T-cell (primary cell): Measurements from ENCODE around the gene UCK2. TPM values are rescaled to one million over a fixed set of nuclear protein-coding genes. Genes with fewer than 3 reads are reported as not detected.

Experiments used
- ATAC-seq, 4 experiments: fragments of 200-7000 bp in 3 of 4; fragments of 150-1000 bp in 1 of 4; cut with Tn5 transposase; replicated peaks in 1 of 4; 1 replicate in 3 of 4; 2 replicates in 1 of 4; pipeline ENCODE4 v1.10.0; 2021; ENCODE audit warnings: moderate library complexity in 3 of 4, mild to moderate bottlenecking in 2 of 4, moderate number of reproducible peaks in 1 of 4
- CTCF ChIA-PET, 2 donors: fragments of 300-600 bp; sonication (Branson Sonifier 250); formaldehyde crosslinking; loops; one replicate each; lab custom pipeline; 2022; ENCODE audit warnings: antibody characterized with exemption in 2 of 2; lab: Charles Lee
- POLR2A ChIA-PET, 2 donors: fragments of 300-600 bp; sonication (Branson Sonifier 250); formaldehyde crosslinking; loops; one replicate each; lab custom pipeline; 2022; ENCODE audit warnings: antibody characterized with exemption in 2 of 2; lab: Charles Lee
- DNase-seq, 35 experiments: peaks; one replicate each; pipeline versions ENCODE4 v3.0.0 to v3.0.0-alpha.2; 2013 to 2023
- H3K27ac ChIP-seq: one replicate; pipeline ENCODE4 v1.5.1; 2013; ENCODE audit warnings: low read length
- H3K27me3 ChIP-seq, 2 experiments: replicated peaks in 1 of 2; 1 replicate in 1 of 2; 2 replicates in 1 of 2; pipeline versions ENCODE4 v1.6.1 to v1.7.0; 2013; ENCODE audit warnings: low read length in 1 of 2, mixed read lengths in 1 of 2; ENCODE audit not compliant: control insufficient read depth in 2 of 2, insufficient read depth in 2 of 2; ENCODE audit errors: extremely low read depth in 1 of 2
- H3K36me3 ChIP-seq, 2 donors: 1 replicate in 1 of 2; 2 replicates in 1 of 2; pipeline versions ENCODE4 v1.6.1 to v1.7.0; 2013; ENCODE audit warnings: low read length in 1 of 2; ENCODE audit not compliant: control insufficient read depth in 2 of 2, insufficient read depth in 1 of 2; ENCODE audit errors: extremely low read depth in 1 of 2
- H3K4me1 ChIP-seq, 2 experiments: 1 replicate in 1 of 2; 2 replicates in 1 of 2; pipeline versions ENCODE4 v1.6.1 to v1.7.0; 2013; ENCODE audit warnings: low read length in 2 of 2, mixed read lengths in 1 of 2; ENCODE audit not compliant: insufficient read depth in 2 of 2, control insufficient read depth in 1 of 2; ENCODE audit errors: extremely low read depth in 1 of 2
- H3K4me3 ChIP-seq, 2 donors: 1 replicate in 1 of 2; 2 replicates in 1 of 2; pipeline versions ENCODE4 v1.5.1 to v1.7.0; 2013; ENCODE audit warnings: mild to moderate bottlenecking in 2 of 2, low read length in 1 of 2, moderate library complexity in 1 of 2; ENCODE audit not compliant: control insufficient read depth in 1 of 2; ENCODE audit errors: extremely low read depth in 1 of 2
- H3K9me3 ChIP-seq: 2 replicates; pipeline ENCODE4 v1.7.0; 2013
- H3K27ac Mint-ChIP-seq, 2 donors: one replicate each; pipeline ENCODE4 v1.8.0; 2020 to 2021; ENCODE audit warnings: mild to moderate bottlenecking in 2 of 2, mixed read lengths in 2 of 2
- H3K27me3 Mint-ChIP-seq, 2 donors: one replicate each; pipeline ENCODE4 v1.8.0; 2021 to 2022; ENCODE audit warnings: mixed read lengths in 2 of 2
- H3K36me3 Mint-ChIP-seq: one replicate; pipeline ENCODE4 v1.8.0; 2021; ENCODE audit warnings: mixed read lengths
- H3K4me1 Mint-ChIP-seq, 3 donors: one replicate each; pipeline ENCODE4 v1.8.0; 2020 to 2022; ENCODE audit warnings: mixed read lengths in 3 of 3, mild to moderate bottlenecking in 1 of 3
- H3K4me3 Mint-ChIP-seq, 3 donors: one replicate each; pipeline ENCODE4 v1.8.0; 2020 to 2022; ENCODE audit warnings: mild to moderate bottlenecking in 3 of 3, mixed read lengths in 3 of 3, moderate library complexity in 3 of 3
- H3K9me3 Mint-ChIP-seq, 3 donors: one replicate each; pipeline ENCODE4 v1.8.0; 2020 to 2022; ENCODE audit warnings: mixed read lengths in 3 of 3
- WGBS: methylation state at CpG from one replicate; pipeline ENCODE4 v1.1.5; 2013; ENCODE audit warnings: missing lambda C conversion rate; ENCODE audit not compliant: insufficient coverage; 5-methylcytosine and 5-hydroxymethylcytosine counted together
- total RNA-seq, 35 experiments: library from RNA in 6 of 35; stranded (reverse) in 6 of 35; fragments of 120-200 nt in 1 of 35; gene quantifications; one replicate each; pipeline versions ENCODE4 v1.2.1 to v1.2.4 and lab custom pipeline; 2013 to 2026

The UCK2 gene
- total RNA-seq, 5 donors from 2014 or later (not counting 1 experiment from before 2014, with no cell fraction given): 2.8 to 9.0 (median 6.9) TPM

GRCh38 chr1:165858967-165859845 is 31.8 kb downstream of the UCK2 start:
- 88% methylated on average over 5 of the region's 10 CpGs for WGBS
- Histone ChIP-seq H3K9me3 (no peaks in the 10 kb centered on the region), H3K27me3 (no peaks in the 10 kb centered on the region), H3K4me1 (peaks cover 0 to 2% of the 10 kb centered on the region in 2 experiments), H3K36me3 (no peaks in the 10 kb centered on the region), H3K27ac (no peak overlapping the region), H3K4me3 (no peak overlapping the region)
- ATAC-seq: no peak
- Mint-ChIP-seq H3K4me1 (peaks cover 0 to 6% (median under 1%) of the 10 kb centered on the region in 3 donors), H3K27ac (no peak overlapping the region), H3K9me3 (no peaks in the 10 kb centered on the region), H3K36me3 (no peaks in the 10 kb centered on the region), H3K4me3 (no peak overlapping the region), H3K27me3 (peaks cover 0 to 5% of the 10 kb centered on the region in 2 donors)
- POLR2A ChIA-PET: interaction anchor here in 1 of 2 donors (0.6 kb wide), 1 partner anchor 67 kb away, joined by 3 read pairs; no protein-coding TSS in a partner anchor
- CTCF ChIA-PET: no interaction called here
- no peak for DNase-seq

DNA sequence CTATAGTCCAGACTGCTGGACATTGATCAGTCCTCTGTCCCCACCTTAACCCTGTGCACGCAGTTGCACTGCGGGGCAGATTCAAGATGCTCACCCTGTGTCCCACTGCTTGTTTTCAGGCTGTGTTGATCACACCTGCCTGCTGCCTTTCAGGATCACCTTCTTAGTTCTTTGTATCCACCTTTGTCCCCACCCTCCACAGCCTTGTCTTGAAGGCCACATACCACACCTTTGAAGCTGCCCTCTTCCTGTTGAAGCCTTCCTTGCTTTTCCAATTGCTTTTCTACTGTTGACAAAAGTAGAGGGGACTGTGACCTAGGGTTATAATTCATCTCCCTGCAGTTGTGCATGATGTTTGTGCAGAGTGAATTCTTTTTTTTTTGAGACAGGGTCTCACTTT is 32.7 kb downstream of the UCK2 start:
- no peaks in the 10 kb centered on the region for H3K9me3 Mint-ChIP-seq
- H3K27ac Mint-ChIP-seq: no peak overlapping the region
- no peaks in the 10 kb centered on the region for H3K36me3 Mint-ChIP-seq
- Histone ChIP-seq H3K36me3 (no peaks in the 10 kb centered on the region), H3K4me3 (no peak overlapping the region), H3K4me1 (no peaks in the 10 kb centered on the region), H3K27ac (no peak overlapping the region), H3K27me3 (no peaks in the 10 kb centered on the region), H3K9me3 (no peaks in the 10 kb centered on the region)
- POLR2A ChIA-PET: no interaction called here
- peaks cover 0 to 6% (median 0%) of the 10 kb centered on the region in 3 donors for H3K4me1 Mint-ChIP-seq
- CTCF ChIA-PET: no interaction called here
- ATAC-seq: no peak
- 94% methylated on average over 2 of the region's 2 CpGs for WGBS
- H3K27me3 Mint-ChIP-seq: peaks cover 0 to 5% of the 10 kb centered on the region in 2 donors
- no peak overlapping the region for H3K4me3 Mint-ChIP-seq
- no peak for DNase-seq

DNA sequence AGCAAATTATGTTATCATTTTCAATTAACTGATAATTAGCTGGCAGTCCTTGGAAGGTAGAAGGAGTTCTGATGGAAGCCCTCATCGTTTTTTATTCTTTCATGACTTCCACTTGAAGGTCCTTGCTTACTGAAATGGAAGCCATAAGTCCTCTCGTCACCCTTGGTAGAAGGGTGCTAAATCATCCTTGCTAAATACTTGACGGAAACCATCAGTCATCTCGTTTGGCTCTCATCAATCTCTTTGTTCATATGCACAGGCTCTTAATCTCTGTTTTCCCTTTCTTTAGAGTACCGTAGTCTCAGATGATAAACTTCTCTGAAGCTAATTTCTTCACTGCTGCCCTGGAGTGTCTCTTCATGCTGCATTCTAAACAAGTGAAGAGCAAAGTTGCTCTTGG is 34.5 kb downstream of the UCK2 start:
- no peaks in the 10 kb centered on the region for H3K36me3 Mint-ChIP-seq
- Histone ChIP-seq H3K27me3 (no peaks in the 10 kb centered on the region), H3K27ac (no peak overlapping the region), H3K4me3 (no peak overlapping the region), H3K9me3 (no peaks in the 10 kb centered on the region), H3K36me3 (no peaks in the 10 kb centered on the region), H3K4me1 (no peaks in the 10 kb centered on the region)
- peaks cover 0 to 5% of the 10 kb centered on the region in 2 donors for H3K27me3 Mint-ChIP-seq
- H3K27ac Mint-ChIP-seq: no peak overlapping the region
- ChIA-PET POLR2A (no interaction called here), CTCF (no interaction called here)
- H3K4me3 Mint-ChIP-seq: no peak overlapping the region
- ATAC-seq (no peak), DNase-seq (no peak)
- H3K9me3 Mint-ChIP-seq: no peaks in the 10 kb centered on the region
- H3K4me1 Mint-ChIP-seq: peaks cover 0 to 6% (median 0%) of the 10 kb centered on the region in 3 donors
- WGBS: 81% methylated on average over 4 of the region's 5 CpGs

- H3K9me3 ChIP-seq: no peaks in the 10 kb centered on the region
- H3K27ac ChIP-seq: no peak overlapping the region
- H3K27me3 ChIP-seq: no peaks in the 10 kb centered on the region
- Mint-ChIP-seq H3K4me1 (peaks cover 0 to 6% (median 0%) of the 10 kb centered on the region in 3 donors), H3K27me3 (peaks cover 0 to 5% of the 10 kb centered on the region in 2 donors), H3K36me3 (no peaks in the 10 kb centered on the region), H3K27ac (no peak overlapping the region), H3K4me3 (no peak overlapping the region), H3K9me3 (no peaks in the 10 kb centered on the region)
- ATAC-seq: no peak
- ChIA-PET CTCF (interaction anchor here in 1 of 2 donors (0.9 kb wide), 1 partner anchor 262 kb away, joined by 3 read pairs; no protein-coding TSS in a partner anchor), POLR2A (interaction anchor here in 1 of 2 donors (0.6 kb wide), 1 partner anchor 12 kb away, joined by 3 read pairs; no protein-coding TSS in a partner anchor)
- no peaks in the 10 kb centered on the region for H3K36me3 ChIP-seq
- H3K4me3 ChIP-seq: no peak overlapping the region
- WGBS: 72% methylated on average over 3 of the region's 5 CpGs
- no peak for DNase-seq
- H3K4me1 ChIP-seq: no peaks in the 10 kb centered on the region
Observed at GRCh38 chr1:165862448-165862847, 35.0 kb downstream of the UCK2 start.

DNA sequence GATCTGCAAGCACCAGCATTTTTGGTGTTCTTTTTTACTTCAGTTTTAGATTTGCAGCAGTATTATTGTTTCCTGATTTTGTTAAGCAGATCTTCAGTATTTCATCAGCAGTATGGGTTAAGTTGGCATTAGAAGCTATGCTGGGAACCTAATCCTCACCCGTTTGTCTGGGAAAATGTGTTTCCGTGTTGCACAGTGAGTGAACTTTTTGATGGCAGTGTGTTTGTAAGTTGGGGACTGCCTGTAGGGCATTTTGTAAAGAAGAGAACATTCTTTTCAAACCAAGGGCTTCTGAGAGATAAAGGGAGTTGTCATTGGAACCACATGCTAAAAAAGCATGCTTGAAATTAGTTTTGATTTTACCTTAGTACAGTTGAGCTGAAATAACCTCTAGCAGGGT is 35.9 kb downstream of the UCK2 start:
- Mint-ChIP-seq H3K36me3 (no peaks in the 10 kb centered on the region), H3K4me1 (peaks cover 0 to 7% (median 0%) of the 10 kb centered on the region in 3 donors), H3K27ac (no peak overlapping the region), H3K9me3 (no peaks in the 10 kb centered on the region), H3K27me3 (peaks cover 0 to 5% of the 10 kb centered on the region in 2 donors), H3K4me3 (no peak overlapping the region)
- no peak overlapping the region for H3K27ac ChIP-seq
- CTCF ChIA-PET: no interaction called here
- H3K36me3 ChIP-seq: no peaks in the 10 kb centered on the region
- POLR2A ChIA-PET: interaction anchor here in 1 of 2 donors (0.6 kb wide), 1 partner anchor 13 kb away, joined by 3 read pairs; no protein-coding TSS in a partner anchor
- ATAC-seq (no peak), DNase-seq (no peak)
- no peaks in the 10 kb centered on the region for H3K27me3 ChIP-seq
- no peaks in the 10 kb centered on the region for H3K4me1 ChIP-seq
- no peaks in the 10 kb centered on the region for H3K9me3 ChIP-seq
- no peak overlapping the region for H3K4me3 ChIP-seq
- 70% methylated on average over 2 of the region's 2 CpGs for WGBS

DNA sequence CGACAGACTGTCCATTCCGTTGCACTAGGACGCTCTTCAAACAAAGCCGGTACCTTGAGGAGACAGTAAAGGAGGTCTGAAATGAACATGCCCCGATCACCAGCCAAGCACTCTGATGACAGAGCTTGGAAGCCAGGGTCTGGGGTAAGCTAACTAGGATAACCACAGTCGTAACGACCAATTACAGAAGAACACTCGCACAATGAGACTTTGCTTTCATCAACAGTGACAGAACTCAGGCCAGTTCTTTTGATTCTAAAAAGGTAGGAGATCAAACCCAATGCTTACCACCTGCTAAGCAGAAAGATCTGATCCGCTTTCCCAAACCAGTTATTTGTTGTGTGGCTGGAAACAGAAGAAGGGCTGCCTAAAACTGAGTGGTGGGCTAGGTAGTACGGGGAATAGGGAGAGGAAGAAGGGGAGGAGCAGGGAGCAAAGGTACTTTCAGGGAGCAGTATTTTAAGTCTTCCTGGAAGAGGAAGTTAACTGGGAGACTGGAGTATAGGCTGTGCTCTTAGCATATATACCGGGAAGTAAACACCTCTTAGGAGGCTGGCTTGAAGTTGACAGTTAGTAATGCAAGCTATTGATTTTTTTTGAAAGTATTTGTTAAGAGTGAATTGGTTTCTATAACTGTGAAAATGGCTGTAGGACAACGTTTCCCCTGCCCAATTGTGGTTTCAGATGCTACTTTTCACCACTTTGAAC is 38.4 kb downstream of the UCK2 start:
- POLR2A ChIA-PET: interaction anchor here in 1 of 2 donors (0.6 kb wide), 1 partner anchor 9 kb away, joined by 3 read pairs; no protein-coding TSS in a partner anchor
- ATAC-seq: no peak
- Histone ChIP-seq H3K4me1 (peaks cover 0 to 2% of the 10 kb centered on the region in 2 experiments), H3K9me3 (no peaks in the 10 kb centered on the region), H3K36me3 (no peaks in the 10 kb centered on the region), H3K27me3 (no peaks in the 10 kb centered on the region), H3K27ac (no peak overlapping the region), H3K4me3 (no peak overlapping the region)
- H3K4me3 Mint-ChIP-seq: no peak overlapping the region
- no peaks in the 10 kb centered on the region for H3K9me3 Mint-ChIP-seq
- DNase-seq: no peak
- H3K27ac Mint-ChIP-seq: no peak overlapping the region
- no peaks in the 10 kb centered on the region for H3K36me3 Mint-ChIP-seq
- peaks cover 6 to 14% (median 6%) of the 10 kb centered on the region in 3 donors for H3K4me1 Mint-ChIP-seq
- H3K27me3 Mint-ChIP-seq: peaks cover 0 to 5% of the 10 kb centered on the region in 2 donors
- WGBS: 82% methylated on average over 8 of the region's 12 CpGs
- CTCF ChIA-PET: no interaction called here
